GM21825 (cell line): ENCODE data around the gene KRT13.

Experiments
- ATAC-seq: cut with Tn5 transposase; IDR thresholded peaks from one replicate; pipeline ENCODE4 v1.9.1; 2021; ENCODE audit warnings: mild to moderate bottlenecking, moderate library complexity; ENCODE audit not compliant: unreplicated experiment

Gene KRT13

DNA sequence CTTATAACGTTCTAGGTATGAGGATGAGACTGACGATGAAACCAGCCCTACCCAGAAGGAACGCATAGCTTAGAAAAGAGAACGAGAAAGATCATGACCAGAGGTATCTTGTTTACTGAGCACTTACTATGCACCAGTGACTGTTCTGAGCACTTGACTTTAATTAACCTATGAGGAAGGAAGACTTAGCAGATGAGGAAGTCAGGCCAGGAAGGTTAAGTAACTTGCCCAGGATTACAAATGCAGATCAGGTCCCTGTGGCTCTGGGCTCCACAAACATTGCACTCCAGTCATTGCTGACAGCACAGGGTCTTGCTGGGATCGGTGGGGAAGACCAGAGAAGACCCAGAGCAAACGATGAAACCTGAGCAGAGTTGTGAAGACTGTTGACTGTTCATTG, 7.1 kb downstream of the KRT13 start:
- no peak for ATAC-seq

DNA sequence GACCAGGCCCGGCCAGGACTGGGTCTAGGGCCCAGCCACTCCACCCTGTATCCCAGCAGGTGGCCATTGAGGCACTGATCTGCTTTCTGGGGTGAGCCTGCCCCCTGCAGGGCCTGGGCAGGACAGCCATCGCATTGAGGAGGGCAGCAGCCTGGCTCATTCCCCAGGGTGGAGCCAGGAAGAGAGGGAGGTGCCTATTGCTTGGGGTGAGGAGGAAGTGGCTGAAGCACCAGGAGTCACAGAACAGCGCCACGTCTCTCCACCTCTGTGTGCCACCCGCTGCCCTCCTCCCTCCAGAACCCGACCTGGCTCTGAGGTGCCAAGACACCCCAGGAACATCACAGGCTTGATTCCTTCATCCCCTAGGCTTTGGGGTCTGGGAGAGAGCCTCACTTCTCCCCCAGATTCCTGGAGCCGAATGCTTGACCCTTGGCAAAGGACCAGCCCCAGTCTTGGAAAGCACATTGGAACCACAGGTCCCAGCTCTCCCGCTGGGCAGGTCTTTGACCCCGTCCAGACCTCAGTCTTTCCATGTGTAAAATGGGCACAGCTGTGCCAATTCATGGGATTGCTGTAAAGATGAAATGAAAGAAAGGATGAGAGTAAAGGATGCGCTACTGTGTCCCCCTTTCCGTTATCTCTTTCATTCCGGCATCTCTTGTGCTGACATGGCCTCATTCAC, 8.5 kb downstream of the KRT13 start:
- ATAC-seq, result no peak

DNA sequence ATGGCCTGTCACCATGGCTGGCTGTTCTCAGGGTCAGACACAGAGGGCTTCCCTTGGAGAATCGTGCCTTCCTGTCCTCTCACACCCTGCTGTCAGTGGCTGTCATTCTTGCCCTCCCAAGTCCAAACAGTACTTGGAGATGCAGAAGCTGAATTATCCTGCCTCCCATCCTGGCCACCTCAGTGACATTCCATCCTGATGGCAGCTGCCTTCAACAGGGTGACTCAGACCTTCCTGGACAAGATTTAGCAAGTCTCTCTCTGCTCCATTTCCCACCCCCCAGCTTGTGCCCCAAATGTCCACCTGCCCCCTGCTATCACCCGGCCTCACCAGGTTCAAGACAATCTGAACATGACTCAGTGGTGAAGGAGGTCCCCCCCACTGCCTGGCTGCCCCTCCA, 10.9 kb downstream of the KRT13 start:
- ATAC-seq, result no peak

DNA sequence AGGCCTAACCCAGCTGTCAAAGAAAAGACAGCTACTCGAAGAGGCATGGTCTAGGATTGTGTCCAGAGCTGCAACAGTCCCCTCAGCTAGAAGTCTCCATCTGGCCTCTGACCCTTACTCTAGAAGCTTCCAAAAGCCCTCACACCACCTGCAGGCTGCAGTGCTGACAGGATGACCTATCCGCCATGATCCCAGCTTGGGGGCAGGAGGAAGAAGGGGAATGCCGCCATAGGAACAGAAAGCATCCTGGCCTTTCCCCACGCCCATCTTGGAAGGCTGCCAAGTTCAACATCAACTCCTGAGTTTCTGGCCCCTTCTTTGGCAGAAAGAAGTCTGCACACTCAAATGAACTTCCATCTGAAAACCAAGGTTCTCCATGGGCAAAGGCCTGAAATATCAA, 12.6 kb downstream of the KRT13 start:
- no peak for ATAC-seq

DNA sequence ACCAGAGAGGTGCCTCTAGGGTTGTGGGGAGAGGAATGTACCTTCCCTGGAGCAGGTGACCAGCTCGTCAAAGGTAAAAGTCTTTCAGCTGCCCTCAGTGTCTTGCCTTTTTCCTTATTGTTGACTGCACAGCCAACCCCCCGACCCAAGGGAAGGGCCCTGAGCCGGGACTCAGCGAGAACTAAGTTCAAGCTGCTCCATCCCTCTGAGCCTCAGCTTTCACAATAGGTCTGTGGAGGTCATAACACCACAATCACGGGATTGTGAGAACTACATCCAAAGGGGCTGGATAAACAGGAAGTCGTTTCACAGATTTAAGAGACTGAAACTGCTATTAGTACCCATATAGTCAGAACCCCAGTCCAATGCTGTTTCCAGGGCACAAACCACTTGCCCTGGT, 13.1 kb downstream of the KRT13 start:
- ATAC-seq, result no peak

DNA sequence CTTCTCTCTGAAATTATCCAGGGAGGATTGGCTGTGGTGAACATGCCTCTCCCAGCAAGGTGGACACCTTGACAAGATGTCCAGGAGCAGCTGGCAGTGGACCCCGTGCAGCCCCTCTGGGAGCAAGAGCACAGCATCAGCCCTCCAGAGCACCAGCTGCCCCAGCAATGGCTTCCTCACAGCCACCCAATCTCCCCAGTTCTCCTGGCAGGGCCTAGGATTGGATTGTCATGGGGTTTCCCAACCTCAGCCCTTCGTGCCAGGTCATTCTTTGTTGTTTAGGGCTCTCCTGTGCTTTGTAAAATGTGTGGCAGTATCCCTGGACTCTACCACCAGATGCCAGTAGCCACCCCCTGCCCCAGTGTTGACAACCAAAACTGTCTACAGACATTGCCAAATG, 13.9 kb downstream of the KRT13 start:
- no peak for ATAC-seq

DNA sequence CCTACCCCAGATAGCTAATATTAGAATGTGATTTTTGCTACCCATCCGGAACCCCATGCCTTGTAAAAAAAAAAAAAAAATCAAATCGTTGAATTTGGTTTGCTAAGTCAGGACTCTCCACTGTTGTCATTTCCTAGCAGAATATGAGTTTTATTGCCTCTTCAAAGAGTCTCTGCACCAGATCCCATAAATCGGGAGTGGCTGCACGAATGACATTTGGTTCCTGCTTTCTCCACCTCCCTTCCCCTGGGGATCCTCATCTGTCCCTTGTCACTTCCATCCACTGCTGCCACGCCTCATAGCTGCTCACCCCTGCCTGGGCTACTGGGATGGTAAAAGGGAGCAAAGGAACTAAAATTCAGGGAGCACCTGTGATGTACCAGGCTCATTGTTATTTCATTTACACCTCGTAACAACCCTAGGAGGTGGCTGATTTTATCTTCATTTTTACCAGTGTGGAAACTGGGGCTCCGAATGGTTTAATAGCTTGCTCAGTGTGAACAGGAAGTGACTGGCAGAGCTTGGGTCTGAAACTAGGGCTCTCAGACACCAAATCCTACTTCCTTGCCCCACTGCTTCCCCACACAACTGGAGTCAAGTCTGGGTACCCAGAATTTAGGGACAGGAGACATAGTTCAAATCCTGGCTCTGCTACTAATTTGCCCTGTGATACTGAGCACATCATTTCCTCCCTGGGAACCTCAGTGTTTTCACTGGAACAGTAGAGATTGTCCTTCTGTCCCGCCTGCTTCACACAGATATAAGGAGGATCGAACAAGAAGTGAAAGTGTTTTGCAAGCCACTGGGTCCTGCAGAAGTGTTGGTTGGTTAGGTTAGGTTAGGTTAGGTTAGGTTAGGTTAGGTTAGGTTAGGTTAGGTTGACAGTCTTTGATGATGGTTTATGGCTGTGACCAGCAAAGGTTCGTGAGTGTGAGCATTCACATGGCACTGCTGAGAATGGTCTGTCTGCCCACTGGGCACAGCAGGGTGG, 15.1 kb downstream of the KRT13 start:
- no peak for ATAC-seq

DNA sequence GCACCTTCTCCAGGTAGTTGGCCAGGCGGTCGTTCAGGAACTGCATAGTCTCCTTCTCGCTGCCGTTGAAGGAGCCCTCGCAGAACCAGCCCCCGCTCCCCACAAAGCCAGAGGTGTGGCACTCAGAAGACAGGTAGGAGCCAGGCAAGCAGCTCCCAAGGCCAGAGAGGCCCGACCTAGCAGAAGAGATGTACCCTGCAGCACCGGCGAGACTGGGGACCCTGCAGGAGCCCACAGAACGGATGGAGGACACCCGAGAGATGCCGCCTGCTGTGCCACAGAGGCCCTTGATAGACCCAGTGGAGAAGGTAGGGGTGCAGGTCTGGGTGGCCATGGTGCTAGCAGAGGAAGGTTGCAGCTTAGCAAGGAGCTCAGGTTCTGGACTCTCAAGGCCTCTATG, 15.9 kb downstream of the KRT13 start, which contains the start of gene KRT36:
TSS of gene KRT36 (minus strand) at position 380 of the 400 bp plus-strand sequence. CDS start at position 334, 46 bp downstream.
- no peak for ATAC-seq

DNA sequence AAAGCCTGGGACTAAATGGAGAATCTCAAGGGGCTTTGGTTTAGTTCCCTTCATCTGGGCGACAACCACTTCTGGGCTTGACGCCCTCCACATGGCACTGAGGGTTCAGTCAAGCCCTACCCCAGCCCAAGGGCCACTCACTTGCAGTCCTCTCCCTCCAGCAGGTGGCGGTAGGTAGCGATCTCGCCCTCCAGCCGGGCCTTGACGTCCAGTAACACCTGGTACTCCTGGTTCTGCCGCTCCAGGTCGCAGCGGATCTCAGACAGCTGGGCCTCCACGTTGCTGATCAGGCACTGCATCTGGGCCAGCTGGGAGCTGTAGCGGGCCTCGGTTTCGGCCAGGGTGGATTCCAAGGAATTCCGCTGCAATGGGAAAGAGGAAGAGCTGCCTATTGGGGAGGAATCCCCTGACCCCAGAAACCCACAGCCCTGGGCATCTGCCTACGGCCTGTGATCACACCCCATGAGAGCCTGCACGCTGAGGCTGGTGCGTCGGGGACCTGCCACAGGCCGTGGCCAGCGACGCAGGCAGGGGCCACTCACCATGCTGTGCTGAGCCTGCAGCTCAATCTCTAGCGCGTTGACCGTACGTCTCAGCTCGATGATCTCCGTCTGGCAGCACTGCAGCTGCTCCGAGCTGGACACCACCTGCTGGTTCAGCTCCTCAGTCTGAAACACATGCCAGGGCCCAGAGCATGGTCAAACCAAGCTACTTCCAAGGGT, 18.4 kb downstream of the KRT13 start:
- ATAC-seq, result no peak

DNA sequence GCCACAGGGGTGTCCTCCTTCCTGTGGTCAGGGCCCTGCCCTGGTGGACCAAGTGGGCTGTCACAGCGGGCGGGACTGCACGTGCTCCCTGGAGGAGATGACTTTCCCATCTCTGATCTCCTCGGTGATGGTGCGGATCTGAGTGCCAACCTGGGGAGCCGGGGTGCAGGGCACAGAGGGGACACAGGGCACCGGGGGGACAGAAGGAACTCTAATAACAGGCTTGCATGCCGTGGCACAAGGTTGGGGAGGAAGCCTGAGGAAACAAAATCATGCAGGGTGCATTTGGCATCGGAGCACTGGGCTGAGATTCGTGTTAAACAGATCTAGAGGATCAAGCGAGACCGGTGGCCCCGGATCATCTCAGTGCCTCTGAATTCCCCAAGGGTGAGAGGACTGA, 19.1 kb downstream of the KRT13 start:
- no peak for ATAC-seq

DNA sequence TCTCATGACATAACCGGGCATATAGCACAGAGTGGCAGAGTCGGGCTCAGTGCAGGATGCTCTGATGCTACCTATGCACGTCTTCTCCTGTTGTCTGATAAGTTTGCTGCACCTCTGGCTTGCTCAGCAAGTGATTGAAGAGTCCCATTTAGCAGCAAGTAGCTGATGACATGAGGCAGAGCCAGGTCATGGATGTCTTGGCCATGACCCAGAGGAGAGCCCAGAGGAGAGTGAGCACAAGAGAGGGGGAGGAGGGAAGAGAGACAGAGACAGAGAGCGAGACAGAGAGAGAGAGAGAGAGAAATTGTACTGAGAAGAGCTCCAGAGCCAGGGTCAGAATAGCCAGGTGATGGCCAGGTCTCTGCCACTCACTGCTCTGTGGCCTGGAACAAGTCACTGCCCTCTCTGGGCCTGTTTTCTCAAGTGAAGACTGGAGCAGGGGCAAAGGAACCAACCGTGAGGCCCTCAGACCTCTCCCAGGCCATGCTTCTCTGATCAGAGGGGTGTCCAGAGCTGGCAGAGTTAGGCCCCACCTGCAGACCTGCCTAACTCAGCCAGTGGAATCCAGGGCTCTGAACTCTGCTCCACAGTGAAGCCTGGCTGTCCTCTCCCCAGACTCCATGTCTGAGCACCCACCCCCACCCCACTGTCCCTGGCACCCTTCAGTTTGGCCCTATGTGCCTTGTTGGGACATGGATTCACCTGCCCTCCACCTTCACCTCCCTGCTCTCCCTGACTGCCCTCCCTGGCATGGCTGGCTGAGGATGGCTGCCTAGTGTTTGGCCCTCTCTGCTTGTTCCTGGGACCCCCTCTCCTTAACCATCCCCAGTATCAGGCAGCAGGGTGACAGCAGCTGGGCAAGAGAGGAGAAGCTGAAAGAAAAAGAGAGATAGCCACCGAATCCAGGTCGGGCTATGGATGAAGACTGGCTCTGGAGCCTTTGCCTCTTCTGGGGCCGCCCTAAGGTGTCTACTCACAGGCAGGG, 20.2 kb downstream of the KRT13 start:
- no peak for ATAC-seq

DNA sequence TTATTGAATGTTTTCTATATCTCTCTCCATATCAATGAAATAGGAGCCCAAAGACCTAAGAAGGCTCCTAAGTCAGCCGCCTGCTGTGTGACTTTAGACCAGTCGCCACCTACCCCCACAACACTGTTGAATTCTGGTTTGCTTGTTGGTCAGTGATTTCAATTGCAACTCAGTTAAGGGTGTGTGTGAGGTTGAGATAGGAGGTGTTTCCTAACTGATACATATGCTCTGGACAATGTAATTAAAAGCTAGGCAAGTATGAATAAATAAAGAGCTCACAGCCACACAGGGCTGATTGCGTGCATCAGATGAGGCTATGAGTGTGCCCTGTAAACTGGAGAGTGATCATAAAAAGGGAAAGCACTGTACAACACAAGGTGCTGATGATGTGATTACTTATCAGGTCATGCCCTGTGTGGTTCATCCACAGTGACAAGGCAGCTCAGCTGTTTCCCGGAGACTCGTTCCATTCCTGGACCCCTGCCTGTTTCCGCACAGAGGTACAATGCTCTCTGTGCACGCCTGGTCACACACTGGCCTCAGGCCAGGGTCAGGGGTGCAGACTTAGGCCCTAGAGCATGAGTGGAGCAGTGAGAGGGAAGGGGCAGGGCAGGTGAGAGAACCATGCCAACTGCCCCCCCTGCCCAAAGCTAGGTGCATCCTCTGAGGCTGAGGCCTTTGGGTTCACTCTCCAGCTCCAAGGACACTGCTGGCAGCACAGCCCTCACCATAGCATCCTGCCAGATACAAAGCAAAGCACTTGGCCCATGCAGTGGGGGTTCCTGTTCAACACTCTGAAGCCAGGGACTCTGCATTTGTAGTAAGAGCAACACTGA, 21.2 kb downstream of the KRT13 start:
- no peak for ATAC-seq

DNA sequence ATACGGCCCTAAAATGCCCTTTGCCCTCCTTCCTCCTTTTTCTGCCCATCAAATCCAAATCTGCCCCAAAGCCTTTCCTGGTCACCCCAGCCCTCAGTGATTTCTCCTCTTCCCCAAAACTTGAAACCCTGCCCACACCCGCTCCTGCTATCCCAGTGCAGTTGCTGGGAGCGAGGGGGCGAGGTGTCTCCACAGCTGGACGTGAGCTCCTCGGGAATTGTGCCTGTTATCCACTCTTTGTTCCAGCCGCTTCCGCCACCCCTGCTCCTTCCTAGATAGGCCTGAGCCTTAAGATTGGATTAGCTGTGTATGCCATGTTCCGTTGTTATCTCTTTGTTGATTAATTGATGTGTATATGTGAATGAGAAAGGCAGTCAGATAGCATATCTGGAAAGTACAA, 21.9 kb downstream of the KRT13 start:
- no peak for ATAC-seq

DNA sequence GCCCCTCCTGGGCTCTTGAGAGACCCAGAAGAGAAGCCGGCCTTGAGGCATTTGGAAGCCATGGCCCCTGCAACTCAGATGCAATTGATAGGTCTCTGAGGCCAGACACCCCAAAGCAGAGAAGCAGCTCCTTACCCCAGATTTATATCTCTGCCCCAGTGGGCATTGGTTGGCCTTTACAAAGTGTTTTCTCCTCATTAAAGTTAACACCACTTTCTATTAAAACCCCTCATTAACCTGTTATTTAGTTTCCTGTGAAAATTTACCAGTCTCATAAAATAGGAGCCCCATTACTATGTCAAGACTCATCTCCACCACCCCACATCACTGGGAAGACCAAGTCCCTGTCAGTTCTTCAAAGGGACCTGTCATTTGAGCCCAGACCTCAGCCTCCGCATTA, 24.4 kb downstream of the KRT13 start, which contains the start of gene KRT35:
TSS of gene KRT35 (minus strand) at position 116 of the 400 bp plus-strand sequence. CDS start at position 62, 54 bp downstream.
- ATAC-seq, result no peak

DNA sequence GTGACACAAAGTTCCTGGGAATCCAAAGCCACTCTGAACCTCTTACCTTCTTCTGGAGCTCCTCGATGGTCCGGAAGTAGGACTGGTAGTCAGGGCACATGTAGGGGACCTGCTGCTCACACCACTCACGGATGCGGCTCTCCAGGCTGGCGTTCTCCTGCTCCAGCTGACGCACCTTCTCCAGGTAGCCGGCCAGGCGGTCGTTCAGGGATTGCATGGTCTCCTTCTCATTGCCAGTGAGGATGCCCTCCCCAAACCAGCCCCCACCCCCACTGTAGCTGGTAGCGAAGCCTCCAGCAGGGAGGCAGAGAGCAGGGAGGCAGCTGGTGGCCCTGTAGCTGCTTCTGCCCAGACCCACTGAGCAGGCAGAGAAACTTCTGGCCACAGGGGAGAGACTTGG, 24.8 kb downstream of the KRT13 start:
- no peak for ATAC-seq

DNA sequence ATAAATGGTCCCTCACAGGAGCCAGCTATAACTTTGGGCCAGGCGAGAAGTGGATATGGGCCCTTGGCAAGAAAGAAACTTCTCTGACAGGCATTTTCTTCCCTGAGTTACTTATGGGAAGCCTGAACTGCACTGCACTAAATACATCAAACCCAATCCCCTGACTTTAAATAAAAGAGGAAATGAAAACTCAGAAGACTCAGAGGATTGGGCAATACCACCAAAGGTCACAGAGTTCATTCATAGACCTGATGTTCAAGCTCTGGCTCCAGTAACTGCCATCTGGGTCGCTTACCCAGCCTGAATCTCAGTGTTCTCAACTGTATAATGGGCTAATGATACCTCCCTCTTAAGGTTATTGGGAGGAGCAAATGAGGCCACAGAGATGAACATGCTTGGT, 25.3 kb downstream of the KRT13 start:
- no peak for ATAC-seq

DNA sequence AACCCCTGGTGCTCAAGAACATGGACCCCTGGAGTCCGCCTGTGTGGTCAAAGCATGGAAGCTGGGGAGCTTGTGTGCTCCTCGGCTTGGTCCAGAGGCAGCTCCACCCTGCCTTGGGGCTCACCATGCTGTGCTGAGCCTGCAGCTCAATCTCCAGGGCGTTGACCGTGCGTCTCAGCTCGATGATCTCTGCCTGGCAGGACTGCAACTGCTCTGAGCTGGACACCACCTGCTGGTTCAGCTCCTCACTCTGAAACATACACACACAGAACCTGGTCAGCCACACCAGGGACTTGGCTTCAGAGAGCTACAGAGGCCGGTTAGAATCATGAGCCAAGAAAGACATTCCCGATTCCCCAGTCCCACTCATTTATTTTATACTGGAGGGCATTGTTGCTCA, 27.2 kb downstream of the KRT13 start:
- no peak for ATAC-seq

DNA sequence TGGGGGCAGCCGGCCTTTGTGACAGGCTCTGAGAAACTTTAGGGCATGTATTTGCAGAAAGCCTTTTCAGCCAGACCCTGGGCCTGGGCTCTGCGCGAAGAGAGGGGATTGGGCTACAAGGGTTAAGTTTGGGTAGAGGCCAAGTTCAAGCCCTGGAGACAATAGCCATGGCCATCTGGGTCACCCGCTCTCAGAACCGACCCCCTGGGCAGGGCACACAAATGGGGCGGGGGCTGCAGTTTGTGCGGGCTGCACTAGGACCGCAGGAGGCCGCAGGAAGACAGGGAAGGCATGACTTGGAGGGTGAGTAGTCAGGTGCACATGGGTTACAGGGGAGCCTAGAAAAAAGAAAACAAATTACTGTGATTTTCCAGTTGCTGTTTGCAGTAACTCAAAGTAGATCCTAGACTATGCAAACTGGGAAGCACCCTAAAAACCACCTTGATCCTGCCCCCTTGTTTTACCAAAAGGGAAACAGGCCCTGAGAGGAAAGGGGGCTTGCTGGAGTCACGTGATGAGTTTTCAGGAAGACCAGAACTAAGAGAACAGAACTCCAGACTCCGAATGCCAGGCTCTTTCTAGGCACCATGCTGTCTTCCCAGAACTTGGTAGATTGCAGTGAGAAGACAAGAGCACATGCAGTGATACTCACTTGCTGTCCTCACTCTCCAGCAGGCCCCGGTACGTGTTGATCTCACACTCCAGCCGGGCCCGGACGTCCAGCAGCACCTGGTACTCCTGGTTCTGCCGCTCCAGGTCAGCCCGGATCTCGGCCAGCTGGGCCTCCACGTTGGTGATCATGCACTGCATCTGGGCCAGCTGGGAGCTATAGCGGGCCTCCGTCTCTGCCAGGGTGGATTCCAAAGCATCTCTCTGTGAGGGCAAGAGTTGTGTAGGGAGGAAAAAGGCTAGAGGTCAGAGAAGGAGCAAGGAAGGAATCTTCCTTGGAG, 28.3 kb downstream of the KRT13 start:
- ATAC-seq, result no peak
